HG02759 (cell line): ENCODE measurements around the gene CDC7.

Experiments
- ATAC-seq: cut with Tn5 transposase; IDR thresholded peaks from one replicate; pipeline ENCODE4 v1.9.1; 2021; ENCODE audit warnings: mild to moderate bottlenecking, moderate library complexity; ENCODE audit not compliant: unreplicated experiment

The CDC7 gene

GRCh38 chr1:91548376-91549040 is 47.9 kb downstream of the CDC7 start:
- ATAC-seq = no peak

DNA sequence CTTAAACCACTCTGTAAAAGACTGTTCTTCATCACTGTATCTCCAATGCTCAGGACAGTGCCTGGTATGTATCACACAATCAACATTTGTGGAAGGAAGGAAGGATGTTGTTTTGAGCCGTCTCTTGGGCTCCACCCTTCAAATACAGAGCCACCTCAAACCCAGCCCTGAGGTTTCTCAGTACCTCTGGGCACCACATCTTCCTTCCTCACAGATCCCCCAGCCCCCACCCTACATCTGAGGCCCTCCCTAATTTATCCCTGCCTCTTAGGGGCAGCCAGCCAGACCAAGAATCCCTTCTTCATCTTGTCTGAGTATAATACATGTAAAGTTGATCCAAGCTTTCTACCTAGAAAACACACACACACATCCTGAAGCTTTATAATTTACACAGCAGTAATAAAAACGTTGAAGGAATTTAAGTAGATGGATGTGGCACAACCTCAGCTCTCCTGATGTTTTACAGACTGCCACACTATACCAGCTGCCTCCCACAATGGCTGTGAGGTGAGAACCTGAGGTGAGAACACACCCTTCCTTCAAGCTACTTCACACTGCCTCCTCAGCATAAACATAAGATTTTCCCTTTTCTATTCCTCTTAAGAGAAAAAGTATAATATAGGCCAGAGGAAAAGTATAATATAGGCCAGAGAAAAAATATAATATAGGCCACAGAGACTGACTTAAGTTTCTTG is 48.5 kb downstream of the CDC7 start:
- no peak for ATAC-seq

GRCh38 chr1:91550961-91551360 is 50.3 kb downstream of the CDC7 start:
- no peak for ATAC-seq

- no peak for ATAC-seq
These were observed 51.4 kb downstream of the CDC7 start for GRCh38 chr1:91552091-91552490.

DNA sequence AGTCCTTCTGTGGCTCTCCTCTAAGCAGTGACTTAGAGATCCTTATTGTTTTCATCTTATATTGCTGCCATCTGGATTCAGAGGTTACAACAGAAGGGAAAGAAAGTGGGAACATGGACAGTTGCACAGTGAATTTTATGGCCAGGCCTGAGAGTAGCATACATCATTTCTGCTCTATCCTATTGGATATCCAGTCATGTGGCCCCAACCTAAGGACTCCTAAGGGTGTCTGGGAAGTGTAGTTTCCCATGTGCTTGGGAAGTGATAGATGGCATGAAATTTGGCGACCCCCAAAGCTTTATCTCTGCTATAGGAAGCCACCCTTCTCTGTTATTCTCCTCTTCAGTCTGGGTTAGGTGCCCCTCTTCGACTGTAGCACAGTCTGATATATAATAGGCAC is 51.9 kb downstream of the CDC7 start:
- ATAC-seq = no peak

- ATAC-seq = no peak
These were observed 52.5 kb downstream of the CDC7 start for GRCh38 chr1:91553177-91553591.

DNA sequence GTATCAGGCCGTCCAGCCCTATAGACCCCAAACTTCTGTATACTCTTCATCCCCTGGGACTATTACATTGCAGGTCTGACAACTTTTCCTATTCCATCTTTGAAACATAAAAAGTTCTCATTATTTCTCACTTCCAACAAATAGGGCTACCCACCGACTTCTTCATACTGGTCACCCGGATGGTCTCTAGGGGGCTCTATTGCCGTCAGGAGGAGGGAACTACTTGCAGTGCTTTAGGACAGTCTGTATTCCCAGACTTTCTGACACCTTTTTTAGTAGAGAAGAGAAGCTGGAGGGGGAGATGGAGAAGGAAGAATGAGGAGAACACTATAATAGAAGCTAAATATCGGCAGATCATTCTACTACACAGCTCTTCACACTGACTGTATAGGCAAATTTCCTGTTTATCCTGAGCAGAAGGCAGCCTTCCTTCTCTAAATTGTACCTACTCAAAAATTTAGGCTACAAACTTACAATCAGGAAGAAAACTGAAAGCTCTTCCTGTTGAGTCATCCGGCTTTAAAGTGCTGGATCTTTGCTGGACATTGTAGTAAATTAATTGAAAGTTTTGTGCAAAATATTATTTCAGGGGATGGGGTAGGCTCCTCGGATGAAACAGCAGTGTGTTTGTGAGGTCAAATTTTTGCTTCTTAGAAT is 54.6 kb downstream of the CDC7 start:
- ATAC-seq = no peak

GRCh38 chr1:91555821-91556531 is 55.3 kb downstream of the CDC7 start:
- no peak for ATAC-seq

DNA sequence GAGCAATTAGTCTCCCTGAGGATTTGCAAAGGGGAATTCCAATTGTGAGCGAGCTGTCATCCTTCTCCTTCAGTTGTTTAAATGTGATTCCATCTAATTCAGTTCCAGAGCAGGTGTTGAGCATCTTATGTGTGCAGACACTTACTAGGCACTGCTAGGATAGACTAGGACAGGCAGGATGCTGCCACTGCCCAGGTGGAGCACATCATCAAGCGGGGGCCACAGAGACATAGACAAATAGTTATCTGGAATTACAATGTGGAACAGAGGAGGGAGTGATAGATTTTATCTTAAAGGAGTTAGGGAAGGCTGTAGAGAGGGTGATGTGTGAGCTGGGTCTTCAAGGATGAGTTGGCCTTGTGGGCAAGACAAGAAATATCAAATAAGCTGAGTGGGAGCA is 55.9 kb downstream of the CDC7 start:
- no peak for ATAC-seq

DNA sequence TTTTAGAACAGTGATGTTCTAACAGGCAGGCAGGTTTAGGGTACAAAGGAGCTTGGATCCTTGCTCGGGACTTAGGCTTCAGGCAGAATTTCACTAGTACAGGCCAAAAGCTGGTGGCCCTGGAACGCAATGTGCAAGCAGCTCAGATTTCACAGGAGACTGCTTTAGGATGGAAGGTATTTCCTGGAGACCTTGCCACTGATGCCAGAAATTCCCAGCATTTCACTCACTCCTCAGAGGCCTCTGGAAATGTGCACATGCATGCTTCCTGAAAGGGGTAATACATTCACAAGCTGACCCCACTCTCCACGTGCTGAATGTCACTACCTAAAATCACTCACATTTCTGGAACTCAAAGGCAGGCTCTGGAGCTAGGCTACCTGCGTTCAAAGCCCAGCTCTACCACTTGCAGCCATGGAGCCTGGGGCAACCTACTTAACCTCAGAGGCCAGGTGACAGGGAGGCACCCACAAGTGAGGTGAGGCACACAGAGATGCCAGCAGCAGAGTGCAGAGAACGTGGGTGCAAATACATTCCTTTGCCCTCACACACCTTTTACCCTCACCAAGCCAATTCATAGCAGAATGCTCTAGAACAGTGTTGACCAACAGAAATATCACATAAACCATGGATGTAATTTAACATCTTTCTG is 56.5 kb downstream of the CDC7 start:
- ATAC-seq = no peak

GRCh38 chr1:91557826-91558225 is 57.2 kb downstream of the CDC7 start:
- ATAC-seq = no peak

DNA sequence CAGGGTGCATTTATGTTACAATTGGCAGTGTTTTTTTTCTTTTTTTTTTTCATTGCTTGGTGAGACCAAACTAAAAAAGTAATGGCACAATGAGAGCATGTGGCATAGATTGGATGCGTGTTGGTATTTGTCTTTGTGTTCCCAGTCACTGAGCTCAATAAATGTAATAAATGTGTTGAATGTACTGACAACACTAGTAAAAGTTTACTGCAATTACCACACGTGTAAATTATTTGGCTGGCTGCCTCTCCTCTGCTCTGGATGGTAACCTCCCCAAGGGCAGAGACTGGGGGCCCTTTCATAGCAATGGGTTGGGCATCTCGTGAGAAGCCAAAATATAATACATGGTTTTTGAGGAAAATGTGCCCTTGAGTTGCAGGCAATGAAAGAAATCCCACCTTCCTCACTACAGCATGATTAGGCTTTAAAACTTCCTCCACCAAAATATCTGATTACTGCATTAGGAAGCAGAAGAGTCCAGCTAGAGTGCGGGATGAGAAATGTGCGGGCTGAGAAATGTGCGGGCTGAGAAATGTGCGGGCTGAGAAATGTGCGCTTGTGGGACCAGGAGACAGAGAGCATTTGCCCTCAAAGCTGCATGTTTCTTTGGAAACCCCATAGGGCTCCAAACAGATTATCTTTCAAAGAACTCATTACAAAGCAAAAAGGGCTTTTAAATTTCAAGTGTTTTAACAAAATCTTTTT is 58.5 kb downstream of the CDC7 start:
- no peak for ATAC-seq

DNA sequence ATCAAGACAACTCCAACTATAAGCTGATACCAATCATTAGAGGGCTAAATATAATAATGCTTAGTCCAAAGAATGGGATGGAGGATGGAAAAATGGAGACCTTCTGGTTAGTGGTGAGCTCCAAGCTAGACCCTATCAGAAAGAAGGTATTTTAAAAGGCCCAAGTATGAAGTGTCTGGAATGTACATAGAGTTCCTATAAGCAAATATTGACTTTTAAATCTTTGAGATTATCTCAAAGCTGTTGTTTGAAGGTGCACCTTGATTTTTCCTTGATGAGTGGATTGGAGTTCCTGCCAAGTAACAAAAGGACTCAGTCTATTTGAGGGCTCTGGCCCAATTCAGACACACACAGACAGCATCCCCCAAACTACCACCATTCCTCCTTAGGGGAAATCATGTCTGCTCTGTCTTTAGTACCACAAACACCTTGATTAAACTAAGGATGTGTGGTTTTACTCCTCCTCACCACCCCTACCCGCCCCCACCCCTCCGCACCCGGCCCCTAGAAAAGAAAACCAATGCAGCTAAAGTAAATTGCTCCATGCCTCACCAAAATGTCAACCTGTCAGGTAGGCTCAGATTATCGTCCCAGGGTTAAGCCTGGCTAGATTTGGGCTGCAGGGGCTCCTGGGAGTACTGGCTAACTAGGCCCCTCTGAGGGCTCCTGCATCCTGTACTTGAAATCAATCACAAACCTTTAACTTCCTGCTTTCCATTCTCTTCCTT is 59.4 kb downstream of the CDC7 start:
- ATAC-seq = no peak

- ATAC-seq = no peak
These were observed 64.4 kb downstream of the CDC7 start for GRCh38 chr1:91564888-91565701.

- ATAC-seq = no peak
These were observed 66.9 kb downstream of the CDC7 start for GRCh38 chr1:91567583-91567982.

DNA sequence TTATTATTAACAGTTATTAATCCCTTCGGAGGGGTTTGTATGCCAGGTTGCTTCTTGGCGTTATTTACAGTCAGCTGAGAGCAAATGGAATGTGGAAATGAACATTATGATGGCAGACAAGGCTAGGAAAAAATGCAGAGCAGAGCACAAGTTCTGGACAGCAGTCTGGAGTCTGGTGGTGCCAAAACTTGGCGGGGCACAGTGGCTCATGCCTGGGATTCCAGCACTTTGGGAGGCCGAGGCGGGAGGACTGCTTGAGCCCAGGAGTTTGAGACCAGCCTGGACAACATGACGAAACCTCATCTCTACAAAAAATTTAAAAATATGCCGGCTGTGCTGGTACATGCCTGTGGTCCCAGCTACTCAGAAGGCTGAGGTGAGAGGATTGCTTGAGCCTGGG is 67.6 kb downstream of the CDC7 start:
- no peak for ATAC-seq

DNA sequence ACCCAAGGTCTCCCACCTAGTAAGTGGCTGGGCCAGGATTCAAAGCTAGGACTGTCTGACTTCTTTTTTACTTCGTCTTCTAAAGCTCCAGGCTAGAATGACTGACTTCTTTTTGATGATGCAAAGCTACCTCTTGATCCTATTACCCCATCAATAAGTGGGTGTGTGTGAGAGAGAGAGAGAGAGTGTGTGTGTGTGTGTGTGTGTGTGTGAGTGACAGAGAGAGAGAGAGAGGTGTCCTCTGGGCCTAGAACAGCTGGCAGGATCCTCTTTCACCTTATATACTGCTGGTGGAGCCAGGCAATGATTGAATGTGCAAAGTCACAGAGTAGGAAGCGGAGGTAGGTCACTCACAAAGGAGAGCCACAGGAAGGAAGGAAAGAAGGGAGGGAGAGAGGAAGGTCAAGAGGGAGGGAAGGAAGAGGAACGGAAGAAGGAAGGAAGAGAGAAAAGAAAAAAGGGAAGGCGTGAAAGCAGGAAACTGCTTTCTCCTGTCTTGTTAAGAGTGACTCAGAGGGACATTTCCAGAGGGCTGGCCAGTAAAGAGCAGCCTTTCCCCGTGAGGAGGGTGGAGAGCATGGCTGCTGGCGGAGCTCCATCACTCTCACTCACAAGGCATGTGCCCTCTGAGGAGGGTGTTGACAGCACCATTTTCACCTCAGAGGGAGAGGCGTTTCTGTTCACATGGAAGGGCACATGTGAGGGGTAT is 68.9 kb downstream of the CDC7 start:
- no peak for ATAC-seq

GRCh38 chr1:91570120-91570448 is 69.4 kb downstream of the CDC7 start:
- ATAC-seq = no peak

DNA sequence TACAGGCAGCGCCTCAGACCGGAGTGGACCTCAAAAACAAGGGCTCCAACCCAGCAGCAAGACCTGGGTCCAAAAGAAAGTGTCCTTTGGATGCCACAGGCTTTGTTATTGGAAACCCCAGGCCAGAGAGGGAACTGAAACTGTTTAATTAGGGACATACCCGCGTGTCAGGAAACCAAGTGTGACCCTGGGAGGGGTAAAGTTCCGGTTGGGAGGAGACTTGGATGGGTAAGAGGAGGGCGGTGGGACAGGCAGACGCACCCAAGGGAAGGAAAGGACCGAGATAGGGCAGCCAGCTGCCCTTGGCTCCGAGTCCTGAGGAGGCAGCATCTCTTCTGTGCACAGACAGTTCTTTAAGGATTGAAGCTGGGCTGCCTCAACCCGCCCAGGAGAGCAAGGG is 71.4 kb downstream of the CDC7 start:
- ATAC-seq = peak; percentile 89
